Upper lobe of left lung (tissue), 4 donors: Measurements from ENCODE around the gene ELP5.

Experiments
- CTCF ChIP-seq, 6 experiments: fragments of 450-650 bp in 4 of 6; fragments of 200-600 bp in 2 of 6; sonication (generic) in 2 of 6; IDR thresholded peaks; one replicate each; pipeline ENCODE4 v1.5.1; 2016 to 2019; ENCODE audit warnings: antibody characterized with exemption in 6 of 6
- EP300 ChIP-seq, 4 donors: sonication (generic); formaldehyde crosslinking; IDR thresholded peaks; one replicate each; pipeline ENCODE4 v1.5.1; 2017; ENCODE audit warnings: antibody characterized with exemption in 4 of 4, control low read depth in 2 of 4
- POLR2A ChIP-seq, 4 donors: fragments of 450-650 bp; IDR thresholded peaks; one replicate each; pipeline ENCODE4 v1.5.1; 2016 to 2017; ENCODE audit warnings: antibody characterized with exemption in 4 of 4, mild to moderate bottlenecking in 2 of 4
- POLR2AphosphoS5 ChIP-seq, 2 donors: sonication (generic); formaldehyde crosslinking; IDR thresholded peaks; one replicate each; pipeline ENCODE4 v1.5.1; 2017; ENCODE audit warnings: antibody characterized with exemption in 2 of 2

GRCh38 chr17:7207120-7208001 lies 44.7 kb upstream of the ELP5 start:
- TF ChIP-seq CTCF (IDR thresholded peaks at IDR 0.05) (no peak), POLR2A (IDR thresholded peaks at IDR 0.05) (no peak), POLR2AphosphoS5 (IDR thresholded peaks at IDR 0.05) (no peak), EP300 (IDR thresholded peaks at IDR 0.05) (no peak)
